Activated CD4-positive, alpha-beta T cell treated with anti-CD3 and anti-CD28 coated beads, Interleukin-2, amount 50 U/mL, for 24 hours (primary cell): ENCODE results near the gene WFDC10B.
"Not testable (repeated sequence)": the region's sequence is repeated elsewhere in the genome, so short reads cannot be mapped to it uniquely, and the experiment has no call there.

Source experiments
- DNase-seq, 2 donors: peaks; one replicate each; pipeline ENCODE4 v3.0.0-alpha.2; 2020; ENCODE audit warnings: low read depth in 1 of 2, low spot score in 1 of 2

WFDC10B gene

DNA sequence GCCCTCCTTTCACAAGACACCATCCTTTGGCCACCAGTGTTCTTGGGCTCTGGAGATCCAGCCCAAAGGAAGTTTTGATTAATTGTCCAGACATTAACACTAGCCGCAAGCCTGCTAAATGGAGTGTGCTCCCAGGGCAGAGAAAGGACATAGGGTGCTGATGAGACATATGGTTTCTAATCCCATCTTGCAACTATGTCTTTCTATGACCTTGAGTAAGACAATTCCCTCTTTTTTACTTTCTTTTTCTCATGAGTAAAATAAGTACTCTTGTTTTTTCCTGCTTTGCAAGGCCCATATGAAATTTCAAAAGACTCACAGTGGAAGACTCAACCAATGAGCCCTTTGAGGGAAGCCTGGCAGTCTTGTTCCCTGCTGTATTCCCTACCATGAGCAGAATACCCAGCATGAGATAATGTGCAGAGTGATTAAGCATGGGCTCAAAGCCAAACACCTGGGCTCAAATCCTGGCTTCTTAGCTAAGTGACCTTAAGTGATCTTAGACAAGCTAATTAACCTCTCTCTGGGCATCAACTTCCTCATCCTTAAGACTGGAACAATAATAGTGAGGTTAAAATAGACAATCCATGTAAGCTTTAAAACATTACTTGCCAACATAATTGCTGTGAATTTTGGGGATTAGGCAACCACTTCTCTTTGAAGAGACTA is at the start of gene WFDC10B:
Gene WFDC10B (minus strand): TSS at position 51 of the 669 bp plus-strand sequence. CDS start 19,027 bp downstream, outside the sequence.
- DNase-seq = no peak

DNA sequence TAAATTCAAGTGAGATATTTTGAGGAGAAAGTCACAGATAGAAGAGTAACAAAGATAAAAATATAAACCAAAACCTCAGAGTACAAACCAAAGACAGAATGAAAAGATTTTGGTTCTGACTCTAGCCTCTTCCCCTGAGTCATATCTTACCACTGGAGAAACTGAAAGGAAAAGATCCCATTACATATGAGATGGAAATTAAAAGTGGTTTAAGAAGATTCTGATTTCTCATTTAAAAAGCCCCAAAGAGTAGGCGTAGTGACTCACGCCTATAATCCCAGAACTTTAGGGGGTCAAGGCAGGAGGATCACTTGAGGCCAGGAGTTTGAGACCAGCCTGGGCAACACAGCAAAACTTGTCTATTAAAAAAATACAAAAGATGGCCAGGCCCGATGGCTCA is 47.9 kb upstream of the WFDC10B start:
- DNase-seq = peak in 1 of 2 donors; percentile 4

DNA sequence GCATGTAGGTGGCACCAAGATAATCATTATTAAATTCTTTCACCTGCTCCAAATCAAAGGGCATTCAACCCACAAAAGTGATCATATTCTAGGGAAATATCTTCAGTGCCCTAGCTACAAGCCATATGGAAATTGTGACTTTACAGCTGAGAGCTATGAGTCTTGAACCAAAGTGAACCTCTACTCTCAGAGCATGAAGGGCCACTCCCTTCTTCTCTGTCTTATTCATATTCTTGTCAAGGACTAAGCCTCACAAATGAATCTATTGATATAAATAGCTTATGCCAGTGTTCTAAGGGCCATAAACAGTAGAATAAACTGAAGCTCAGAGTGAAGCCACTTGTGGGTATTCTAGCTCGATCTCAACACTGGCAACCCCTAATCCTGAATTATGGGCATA is 46.9 kb upstream of the WFDC10B start:
- DNase-seq = peak in 1 of 2 donors; percentile 9

DNA sequence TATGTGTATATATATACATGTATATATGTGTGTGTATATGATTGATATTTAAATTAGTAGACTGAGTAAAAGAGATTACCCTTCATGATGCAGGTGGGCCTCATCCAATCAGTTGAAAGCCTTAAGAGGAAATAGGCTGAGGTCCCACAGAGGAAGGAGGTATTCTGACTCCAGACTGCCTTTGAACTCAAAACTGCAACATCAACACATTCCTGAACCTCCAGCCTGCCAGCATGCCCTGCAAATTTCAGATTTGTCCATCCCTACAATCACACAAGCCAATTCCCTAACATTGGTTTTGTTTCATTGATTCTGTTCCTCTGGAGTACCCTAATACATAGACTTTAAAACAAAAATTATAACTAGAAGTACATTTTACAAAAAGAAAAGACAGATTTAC is 40.2 kb upstream of the WFDC10B start:
- no peak for DNase-seq

DNA sequence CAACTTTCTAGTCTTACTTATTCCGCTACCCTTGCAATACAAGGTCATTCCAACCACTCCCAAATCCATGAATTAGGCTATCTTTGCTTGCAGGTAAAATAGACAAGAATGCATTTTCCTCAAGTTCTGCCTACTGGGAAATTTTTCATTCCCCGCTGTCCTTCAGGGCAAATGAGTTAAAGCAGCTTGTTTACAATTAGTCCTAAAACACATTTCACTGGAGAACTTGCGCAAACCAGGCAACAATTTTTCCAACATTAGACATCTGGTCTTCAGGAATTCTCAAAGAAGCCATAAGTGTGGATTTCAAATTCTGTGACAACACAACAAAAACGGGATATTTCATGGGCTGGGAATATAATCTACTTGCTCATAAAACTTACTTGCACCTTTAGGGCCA is 37.8 kb upstream of the WFDC10B start:
- no peak for DNase-seq

DNA sequence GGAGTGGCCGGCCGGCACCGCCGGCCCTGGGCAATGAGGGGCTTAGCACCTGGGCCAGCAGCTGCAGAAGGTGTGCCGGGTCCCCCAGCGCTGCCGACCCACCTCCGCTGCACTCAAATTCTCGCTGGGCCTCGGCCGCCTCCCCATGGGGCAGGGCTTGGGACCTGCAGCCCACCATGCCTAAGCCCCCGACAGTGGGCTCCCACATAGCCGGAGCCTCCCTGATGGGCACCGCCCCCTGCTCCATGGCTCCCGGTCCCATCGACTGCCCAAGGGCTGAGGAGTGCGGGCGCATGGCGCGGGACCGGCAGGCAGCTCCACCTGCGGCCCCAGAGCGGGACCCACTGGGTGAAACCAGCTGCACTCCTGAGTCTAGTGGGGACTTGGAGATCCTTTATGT is 31.2 kb upstream of the WFDC10B start:
- DNase-seq = no peak

DNA sequence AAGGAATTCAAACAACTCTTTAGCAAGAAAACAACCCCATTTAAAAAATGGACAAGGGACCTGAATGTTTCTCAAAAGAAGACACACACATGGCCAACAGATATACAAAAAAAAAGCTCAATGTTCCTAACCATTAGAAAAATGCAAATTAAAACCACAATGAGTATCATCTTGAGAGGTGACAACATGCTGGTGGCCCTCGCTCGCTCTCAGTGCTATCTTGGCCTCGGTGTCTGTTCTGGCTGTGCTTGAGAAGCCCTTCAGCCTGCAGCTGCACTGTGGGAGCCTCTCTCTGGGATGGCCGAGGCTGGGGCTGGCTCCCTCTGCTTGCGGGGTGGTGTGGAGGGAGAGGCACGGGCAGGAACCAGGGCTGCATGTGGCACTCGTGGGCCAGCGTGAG is 30.7 kb upstream of the WFDC10B start:
- DNase-seq = no peak

DNA sequence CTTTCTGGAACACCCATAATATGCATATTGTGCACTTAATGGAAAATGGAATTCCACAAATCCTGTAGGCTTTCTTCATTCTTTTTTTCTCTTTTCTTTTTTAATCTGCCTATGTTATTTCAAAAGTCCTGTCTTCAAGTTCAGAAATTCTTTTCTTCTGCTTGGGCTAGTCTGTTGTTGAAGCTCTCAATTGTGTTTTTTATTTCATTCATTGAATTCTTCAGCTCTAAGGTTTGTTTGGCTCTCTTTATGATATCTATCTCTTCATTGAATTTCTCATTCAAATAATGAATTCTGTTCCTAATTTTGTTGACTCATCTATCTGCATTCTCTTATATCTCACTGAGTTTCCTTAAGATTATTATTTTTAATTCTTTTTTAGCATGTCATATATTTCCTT is 27.4 kb upstream of the WFDC10B start:
- no peak for DNase-seq

DNA sequence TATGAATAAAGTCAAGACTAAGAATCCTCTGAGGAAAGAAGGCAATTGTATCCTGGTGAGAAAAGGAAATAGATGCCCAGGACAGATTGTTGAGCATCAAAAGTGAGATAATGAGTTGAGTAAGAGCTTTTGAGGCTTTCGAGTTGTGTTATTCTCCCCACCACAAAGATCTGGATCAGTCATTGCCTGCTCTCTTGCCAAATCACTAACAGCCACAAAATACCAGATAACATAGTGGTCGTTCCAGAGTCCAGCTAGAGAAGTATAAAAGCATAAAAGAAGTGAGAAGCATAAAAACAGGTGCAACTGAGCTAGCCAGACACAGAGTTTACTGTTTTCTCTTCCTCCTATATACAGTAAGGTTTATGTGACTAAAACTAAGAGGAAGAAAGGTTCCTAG is 22.2 kb upstream of the WFDC10B start:
- DNase-seq = no peak

DNA sequence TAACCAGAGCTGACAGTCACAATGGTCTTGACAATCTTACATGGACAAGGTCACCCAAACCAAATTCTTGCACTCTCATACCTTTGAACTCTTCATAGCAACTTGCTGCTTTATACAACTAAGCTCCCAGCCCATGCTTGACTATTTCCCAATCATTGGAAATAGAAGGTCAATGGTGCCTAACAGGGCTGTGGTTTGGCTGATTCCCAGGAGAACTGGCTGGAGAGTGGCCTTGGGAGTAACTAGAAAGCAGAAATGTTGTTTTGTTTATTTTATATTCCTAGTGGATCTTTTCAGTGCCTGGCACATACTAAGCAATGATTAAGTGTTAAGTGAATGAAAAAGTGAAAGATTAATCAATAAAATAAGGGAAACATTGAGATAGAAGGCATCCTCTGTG is 20.3 kb upstream of the WFDC10B start:
- DNase-seq = no peak

DNA sequence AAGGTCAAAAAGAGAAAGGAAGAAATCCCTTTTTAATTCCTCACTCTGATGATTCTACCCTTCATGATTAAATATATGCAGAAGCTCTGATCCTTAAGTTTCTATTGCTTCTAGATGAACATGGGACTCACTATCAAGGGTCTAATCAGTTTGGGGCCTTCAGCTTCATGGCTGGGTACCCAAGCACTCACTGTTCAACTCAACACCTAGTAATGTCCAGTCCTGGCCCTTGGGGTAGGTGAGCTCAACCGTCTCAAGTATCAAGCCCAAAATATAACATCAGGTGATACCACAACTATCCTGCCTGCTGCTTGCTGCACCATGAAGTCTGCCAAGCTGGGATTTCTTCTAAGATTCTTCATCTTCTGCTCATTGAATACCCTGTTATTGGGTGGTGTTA is 17.2 kb upstream of the WFDC10B start, which contains the start of gene SPINT4:
Gene SPINT4 (plus strand): TSS at position 301 of the 400 bp plus-strand sequence. CDS start 21 bp downstream, at position 322.
- no peak for DNase-seq

DNA sequence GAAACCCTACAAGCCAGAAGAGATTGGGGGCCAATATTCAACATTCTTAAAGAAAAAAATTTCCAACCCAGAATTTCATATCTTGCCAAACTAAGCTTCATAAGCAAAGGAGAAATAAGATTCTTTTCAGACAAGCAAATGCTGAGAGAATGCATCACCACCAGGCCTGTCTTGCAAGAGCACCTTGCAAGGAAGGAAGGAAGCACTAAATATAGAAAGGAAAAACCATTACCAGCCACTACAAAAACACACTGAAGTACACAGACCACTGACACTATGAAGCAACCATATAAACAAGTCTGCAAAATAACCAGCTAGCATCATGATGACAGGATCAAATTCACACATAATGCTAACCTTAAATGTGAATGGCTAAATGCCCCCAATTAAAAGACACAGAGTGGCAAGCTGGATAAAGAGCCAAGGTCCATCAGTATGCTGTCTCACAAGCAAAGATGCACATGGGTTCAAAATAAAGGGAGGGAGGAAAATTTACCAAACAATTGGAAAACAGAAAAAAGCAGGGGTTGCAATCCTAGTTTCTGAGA is 11.4 kb upstream of the WFDC10B start:
- DNase-seq = not testable (repeated sequence)

DNA sequence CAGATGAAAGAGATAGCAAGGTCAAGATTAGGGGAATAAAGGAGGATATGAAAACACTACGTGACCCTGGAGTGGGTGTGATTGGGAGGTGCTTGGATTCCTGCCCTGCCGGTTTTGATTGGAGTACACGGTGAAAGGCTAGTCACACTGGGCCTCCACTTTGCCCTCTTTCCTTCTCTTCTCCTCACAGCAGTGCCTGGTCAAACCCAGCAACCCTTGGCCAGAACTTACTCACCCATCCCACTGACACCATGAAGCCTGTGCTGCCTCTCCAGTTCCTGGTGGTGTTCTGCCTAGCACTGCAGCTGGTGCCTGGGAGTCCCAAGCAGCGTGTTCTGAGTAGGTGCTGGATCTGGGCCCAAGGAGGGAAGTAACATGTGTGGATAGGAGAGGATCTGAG is 2.9 kb downstream of the WFDC10B start, which contains the start of gene WFDC13:
Gene WFDC13 (plus strand): TSS at position 166 of the 400 bp plus-strand sequence. CDS start 86 bp downstream, at position 252.
- DNase-seq = no peak

DNA sequence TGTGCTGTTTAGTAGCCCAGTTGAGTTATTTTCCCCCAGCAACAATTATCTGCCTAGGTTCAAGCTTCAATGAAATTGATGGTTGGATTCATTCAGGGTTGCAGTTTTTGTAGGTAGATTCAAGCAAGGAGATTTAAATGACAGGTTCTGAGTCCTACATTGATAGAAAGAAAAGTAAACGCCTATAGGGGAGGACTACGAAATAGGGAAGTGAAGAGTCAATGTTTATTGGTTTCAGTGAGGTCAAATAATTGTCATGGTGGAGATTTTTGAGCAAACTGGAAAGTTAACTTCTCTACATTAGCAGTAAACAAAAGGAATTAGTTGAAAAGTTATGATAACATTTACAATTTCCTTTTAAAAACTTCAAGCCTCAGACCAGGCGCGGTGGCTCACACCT is 3.7 kb downstream of the WFDC10B start:
- no peak for DNase-seq

DNA sequence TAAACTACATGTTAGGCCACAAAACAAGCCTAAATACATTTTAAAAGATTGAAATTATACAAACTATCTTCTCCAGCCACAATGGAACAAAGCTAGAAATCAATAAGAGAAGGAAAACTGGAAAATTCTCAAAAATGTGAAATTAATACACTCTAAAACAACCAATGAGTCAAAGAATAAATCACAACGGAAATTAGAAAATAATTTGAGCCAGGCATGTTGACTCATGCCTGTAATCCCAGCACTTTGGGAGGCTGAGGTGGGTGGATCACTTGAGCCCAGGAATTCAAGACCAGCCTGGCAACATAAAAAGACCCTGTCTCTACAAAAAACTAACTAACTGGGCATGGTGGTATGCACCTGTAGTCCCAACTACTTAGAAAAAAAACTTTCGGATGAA is 9.3 kb downstream of the WFDC10B start:
- DNase-seq = no peak

DNA sequence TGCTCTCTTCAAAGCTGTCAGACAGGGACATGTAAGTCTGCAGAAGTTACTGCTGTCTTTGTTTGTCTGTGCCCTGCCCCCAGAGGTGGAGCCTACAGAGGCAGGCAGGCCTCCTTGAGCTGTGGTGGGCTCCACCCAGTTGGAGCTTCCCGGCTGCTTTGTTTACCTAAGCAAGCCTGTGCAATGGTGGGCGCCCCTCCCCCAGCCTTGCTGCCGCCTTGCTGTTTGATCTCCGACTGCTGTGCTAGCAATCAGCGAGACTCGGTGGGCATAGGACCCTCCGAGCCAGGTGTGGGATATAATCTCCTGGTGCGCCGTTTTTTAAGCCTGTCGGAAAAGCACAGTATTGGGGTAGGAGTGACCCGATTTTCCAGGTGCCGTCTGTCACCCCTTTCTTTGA is 11.5 kb downstream of the WFDC10B start:
- DNase-seq = not testable (repeated sequence)

DNA sequence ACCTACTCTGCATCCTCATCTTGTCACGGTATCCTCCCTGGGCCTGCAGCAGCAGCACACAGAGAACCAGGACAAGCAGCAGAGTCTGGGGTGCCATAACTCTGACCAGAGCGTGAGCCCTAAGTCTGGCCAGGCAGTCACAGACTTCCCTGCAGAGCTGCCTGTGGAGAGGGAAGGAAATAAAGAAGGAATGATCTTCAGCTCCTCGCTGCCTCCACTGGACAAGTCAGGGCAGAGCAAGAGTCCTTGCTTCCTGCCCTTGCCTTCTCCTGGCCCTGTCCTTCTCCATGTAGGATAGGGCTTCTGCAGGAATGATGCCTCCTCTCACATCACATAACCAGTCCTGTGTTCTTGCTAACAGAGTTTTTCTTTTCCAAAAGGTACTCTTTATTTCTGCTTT is 18.9 kb downstream of the WFDC10B start:
- DNase-seq = no peak

DNA sequence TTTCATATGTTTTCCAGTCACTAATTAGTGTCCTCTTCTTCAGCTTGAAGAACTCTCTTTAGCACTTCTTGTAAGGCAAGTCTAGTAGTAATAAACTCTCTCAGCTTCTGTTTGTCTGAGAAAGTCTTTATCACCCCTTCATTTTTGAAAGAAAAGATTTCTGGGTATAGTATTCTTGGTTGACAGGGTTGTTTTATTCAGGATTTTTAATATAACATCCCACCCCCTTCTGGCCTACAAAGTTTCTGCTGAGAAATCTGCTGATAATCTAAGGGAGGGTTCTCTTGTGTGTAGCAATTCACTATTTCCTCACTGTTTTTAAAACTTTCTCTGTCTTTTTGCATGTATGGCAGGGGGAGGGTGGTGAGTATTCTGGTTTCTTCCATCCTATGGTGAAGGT is 25.2 kb downstream of the WFDC10B start:
- no peak for DNase-seq

DNA sequence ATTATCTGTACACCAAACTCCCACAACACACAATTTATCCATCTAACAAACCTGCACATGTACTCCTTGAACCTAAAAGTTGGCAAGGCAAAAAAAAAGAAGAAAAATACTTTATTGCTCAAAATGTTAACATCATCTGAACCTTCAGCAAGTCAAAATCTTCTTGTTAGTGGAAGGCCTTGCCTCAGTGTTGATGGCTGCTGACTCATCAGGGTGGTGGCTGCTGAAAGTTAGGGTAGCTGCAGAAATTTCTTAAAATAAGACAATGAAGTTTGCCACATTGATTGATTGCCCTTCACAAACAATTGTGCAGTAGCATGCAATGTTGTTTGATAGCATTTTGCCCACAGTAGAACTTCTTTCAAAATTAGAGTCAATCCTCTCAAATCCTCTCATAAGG is 32.1 kb downstream of the WFDC10B start:
- DNase-seq = no peak

DNA sequence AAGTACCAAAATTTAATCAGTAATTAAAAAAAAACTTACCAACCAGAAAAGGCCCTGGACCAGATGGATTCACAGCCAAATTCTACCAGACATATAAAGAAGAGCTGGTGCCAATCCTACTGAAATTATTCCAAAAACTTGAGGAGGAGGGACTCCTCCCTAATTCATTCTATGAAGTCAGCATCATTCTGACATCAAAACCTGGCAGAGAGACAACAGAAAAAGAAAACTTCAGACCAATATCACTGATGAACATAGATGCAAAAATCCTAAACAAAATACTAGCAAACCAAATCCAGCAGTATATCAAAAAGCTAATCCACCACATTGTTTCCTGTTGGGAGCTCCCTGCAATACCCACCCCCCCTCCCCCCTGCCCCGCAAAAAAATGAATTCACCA is 34.7 kb downstream of the WFDC10B start, which contains the start of gene WFDC11:
Gene WFDC11 (minus strand): TSS at position 101 of the 400 bp plus-strand sequence. CDS start 19,639 bp downstream, outside the sequence.
- no peak for DNase-seq

DNA sequence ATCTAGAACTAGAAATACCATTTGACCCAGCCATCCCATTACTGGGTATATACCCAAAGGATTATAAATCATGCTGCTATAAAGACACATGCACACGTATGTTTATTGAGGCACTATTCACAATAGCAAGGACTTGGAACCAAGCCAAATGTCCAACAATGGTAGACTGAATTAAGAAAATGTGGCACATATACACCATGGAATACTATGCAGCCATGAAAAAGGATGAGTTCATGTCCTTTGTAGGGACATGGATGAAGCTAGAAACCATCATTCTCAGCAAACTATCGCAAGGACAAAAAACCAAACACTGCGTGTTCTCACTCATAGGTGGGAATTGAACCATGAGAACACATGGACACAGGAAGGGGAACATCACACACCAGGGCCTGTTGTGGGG is 47.8 kb downstream of the WFDC10B start:
- not testable (repeated sequence) for DNase-seq

DNA sequence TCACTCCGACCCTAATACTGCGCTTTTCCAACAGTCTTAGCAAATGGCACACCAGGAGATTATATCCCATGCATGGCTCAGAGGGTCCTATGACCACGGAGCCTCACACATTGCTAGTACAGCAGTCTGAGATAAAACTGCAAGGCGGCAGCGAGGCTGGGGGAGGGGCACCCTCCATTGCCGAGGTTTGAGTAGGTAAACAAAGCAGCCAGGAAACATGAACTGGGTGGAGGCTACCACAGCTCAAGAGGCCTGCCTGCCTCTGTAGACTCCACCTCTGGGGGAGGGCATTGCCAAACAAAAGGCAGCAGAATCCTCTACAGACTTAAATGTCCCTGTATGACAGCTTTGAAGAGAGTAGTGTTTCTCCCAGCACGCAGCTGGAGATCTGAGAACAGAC is 53.1 kb downstream of the WFDC10B start:
- not testable (repeated sequence) for DNase-seq
